NCI-H2227 (cell line): ENCODE results near the gene ZNF786.
"Not testable (repeated sequence)": the region's sequence is repeated elsewhere in the genome, so short reads cannot be mapped to it uniquely, and the experiment has no call there.

Experiments
- DNase-seq: peaks from one replicate; lab custom pipeline; 2025; ENCODE audit not compliant: unreplicated experiment; lab: John Stamatoyannopoulos, UW

The ZNF786 gene

GRCh38 chr7:149090397-149091195 is at the start of gene ZNF786:
Gene ZNF786 (minus strand): TSS chr7:149090718. CDS start chr7:149090640, 78 bp downstream.
- peak; percentile 97 for DNase-seq

GRCh38 chr7:149136118-149136517 is 45.6 kb upstream of the ZNF786 start:
- no peak for DNase-seq

GRCh38 chr7:149133028-149133710 is 42.7 kb upstream of the ZNF786 start:
- DNase-seq: no peak

- DNase-seq: no peak
These were observed 40.2 kb upstream of the ZNF786 start for GRCh38 chr7:149130572-149131198.

GRCh38 chr7:149126662-149127266 is 36.2 kb upstream of the ZNF786 start:
- peak; percentile 61 for DNase-seq

- DNase-seq: peak; percentile 98
These were observed 35.5 kb upstream of the ZNF786 start, which contains the start of gene ZNF425 for GRCh38 chr7:149125863-149126661. Gene ZNF425 (minus strand): TSS chr7:149126324. CDS start chr7:149126213, 111 bp downstream.

- DNase-seq: no peak
These were observed 34.8 kb upstream of the ZNF786 start for GRCh38 chr7:149125189-149125862.

- no peak for DNase-seq
These were observed 19.5 kb upstream of the ZNF786 start for GRCh38 chr7:149109969-149110368.

GRCh38 chr7:149104749-149105148 is 14.2 kb upstream of the ZNF786 start:
- DNase-seq: no peak

GRCh38 chr7:149104214-149104613 is 13.7 kb upstream of the ZNF786 start:
- no peak for DNase-seq

GRCh38 chr7:149103424-149103823 is 12.9 kb upstream of the ZNF786 start:
- no peak for DNase-seq

- DNase-seq: no peak
These were observed 12.1 kb upstream of the ZNF786 start for GRCh38 chr7:149102666-149103065.

GRCh38 chr7:149100821-149101220 is 10.3 kb upstream of the ZNF786 start:
- DNase-seq: no peak

- DNase-seq: no peak
These were observed 8.5 kb upstream of the ZNF786 start for GRCh38 chr7:149099058-149099457.

GRCh38 chr7:149097088-149097487 is 6.6 kb upstream of the ZNF786 start:
- no peak for DNase-seq

- no peak for DNase-seq
These were observed 2.7 kb upstream of the ZNF786 start for GRCh38 chr7:149093228-149093627.

- not testable (repeated sequence) for DNase-seq
These were observed 1.7 kb upstream of the ZNF786 start for GRCh38 chr7:149092244-149092643.

GRCh38 chr7:149087376-149087775 is 3.1 kb downstream of the ZNF786 start:
- no peak for DNase-seq

GRCh38 chr7:149085866-149086265 is 4.7 kb downstream of the ZNF786 start:
- no peak for DNase-seq

- DNase-seq: no peak
These were observed 6.1 kb downstream of the ZNF786 start for GRCh38 chr7:149084407-149084806.
